ENCODE data around the gene ARL5B. TPM values are rescaled to one million over a fixed set of nuclear protein-coding genes. Genes with fewer than 3 reads are reported as not detected.

The ARL5B gene
- total and polyA plus RNA-seq, 9 of the 15 experiments (the other 6 are each of a cell fraction or from before 2014, with no cell fraction given): 4.1 to 22.2 (median 15.1) TPM

DNA sequence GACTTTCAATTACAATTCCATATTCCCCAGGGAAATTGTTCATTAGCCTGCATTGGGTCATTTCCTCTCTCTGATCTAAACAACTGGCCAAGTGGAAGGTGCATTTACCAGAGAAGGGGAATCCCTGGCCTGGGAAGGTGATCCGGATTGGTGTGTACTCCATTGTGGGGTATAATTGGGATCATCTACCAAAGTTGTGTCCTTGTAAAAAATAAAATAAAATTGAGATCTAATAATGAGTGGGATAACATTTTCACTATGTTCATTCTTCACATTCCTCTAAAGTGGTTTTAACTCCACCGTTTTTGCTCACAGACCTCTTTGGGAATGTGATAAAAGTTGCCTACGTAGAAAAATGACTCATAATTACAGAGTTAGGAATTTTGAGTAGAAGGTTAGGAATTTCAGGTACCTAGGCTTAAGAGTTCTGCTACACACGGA is 22.8 kb downstream of the ARL5B start (continued):
- TF ChIP-seq, protein P1, sequence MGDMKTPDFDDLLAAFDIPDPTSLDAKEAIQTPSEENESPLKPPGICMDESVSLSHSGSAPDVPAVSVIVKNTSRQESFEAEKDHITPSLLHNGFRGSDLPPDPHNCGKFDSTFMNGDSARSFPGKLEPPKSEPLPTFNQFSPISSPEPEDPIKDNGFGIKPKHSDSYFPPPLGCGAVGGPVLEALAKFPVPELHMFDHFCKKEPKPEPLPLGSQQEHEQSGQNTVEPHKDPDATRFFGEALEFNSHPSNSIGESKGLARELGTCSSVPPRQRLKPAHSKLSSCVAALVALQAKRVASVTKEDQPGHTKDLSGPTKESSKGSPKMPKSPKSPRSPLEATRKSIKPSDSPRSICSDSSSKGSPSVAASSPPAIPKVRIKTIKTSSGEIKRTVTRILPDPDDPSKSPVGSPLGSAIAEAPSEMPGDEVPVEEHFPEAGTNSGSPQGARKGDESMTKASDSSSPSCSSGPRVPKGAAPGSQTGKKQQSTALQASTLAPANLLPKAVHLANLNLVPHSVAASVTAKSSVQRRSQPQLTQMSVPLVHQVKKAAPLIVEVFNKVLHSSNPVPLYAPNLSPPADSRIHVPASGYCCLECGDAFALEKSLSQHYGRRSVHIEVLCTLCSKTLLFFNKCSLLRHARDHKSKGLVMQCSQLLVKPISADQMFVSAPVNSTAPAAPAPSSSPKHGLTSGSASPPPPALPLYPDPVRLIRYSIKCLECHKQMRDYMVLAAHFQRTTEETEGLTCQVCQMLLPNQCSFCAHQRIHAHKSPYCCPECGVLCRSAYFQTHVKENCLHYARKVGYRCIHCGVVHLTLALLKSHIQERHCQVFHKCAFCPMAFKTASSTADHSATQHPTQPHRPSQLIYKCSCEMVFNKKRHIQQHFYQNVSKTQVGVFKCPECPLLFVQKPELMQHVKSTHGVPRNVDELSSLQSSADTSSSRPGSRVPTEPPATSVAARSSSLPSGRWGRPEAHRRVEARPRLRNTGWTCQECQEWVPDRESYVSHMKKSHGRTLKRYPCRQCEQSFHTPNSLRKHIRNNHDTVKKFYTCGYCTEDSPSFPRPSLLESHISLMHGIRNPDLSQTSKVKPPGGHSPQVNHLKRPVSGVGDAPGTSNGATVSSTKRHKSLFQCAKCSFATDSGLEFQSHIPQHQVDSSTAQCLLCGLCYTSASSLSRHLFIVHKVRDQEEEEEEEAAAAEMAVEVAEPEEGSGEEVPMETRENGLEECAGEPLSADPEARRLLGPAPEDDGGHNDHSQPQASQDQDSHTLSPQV (IDR thresholded peaks at IDR 0.05): no peak
- TF ChIP-seq, protein P2, sequence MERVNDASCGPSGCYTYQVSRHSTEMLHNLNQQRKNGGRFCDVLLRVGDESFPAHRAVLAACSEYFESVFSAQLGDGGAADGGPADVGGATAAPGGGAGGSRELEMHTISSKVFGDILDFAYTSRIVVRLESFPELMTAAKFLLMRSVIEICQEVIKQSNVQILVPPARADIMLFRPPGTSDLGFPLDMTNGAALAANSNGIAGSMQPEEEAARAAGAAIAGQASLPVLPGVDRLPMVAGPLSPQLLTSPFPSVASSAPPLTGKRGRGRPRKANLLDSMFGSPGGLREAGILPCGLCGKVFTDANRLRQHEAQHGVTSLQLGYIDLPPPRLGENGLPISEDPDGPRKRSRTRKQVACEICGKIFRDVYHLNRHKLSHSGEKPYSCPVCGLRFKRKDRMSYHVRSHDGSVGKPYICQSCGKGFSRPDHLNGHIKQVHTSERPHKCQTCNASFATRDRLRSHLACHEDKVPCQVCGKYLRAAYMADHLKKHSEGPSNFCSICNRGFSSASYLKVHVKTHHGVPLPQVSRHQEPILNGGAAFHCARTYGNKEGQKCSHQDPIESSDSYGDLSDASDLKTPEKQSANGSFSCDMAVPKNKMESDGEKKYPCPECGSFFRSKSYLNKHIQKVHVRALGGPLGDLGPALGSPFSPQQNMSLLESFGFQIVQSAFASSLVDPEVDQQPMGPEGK (CRISPR knock-in tag; IDR thresholded peaks at IDR 0.05; ENCODE audit: borderline replicate concordance): no peak
- TF ChIP-seq HIVEP1 (CRISPR knock-in tag; IDR thresholded peaks at IDR 0.05) (no peak), DACH1 (IDR thresholded peaks at IDR 0.05; ENCODE audit: partially characterized antibody) (no peak)
